ENCODE measurements around the gene PRELID1.
A peak's percentile ranks its signal among the peaks of the same experiment; 100 is the strongest.
"Not testable (repeated sequence)": the region's sequence is repeated elsewhere in the genome, so short reads cannot be mapped to it uniquely, and the experiment has no call there.

PRELID1 gene

DNA sequence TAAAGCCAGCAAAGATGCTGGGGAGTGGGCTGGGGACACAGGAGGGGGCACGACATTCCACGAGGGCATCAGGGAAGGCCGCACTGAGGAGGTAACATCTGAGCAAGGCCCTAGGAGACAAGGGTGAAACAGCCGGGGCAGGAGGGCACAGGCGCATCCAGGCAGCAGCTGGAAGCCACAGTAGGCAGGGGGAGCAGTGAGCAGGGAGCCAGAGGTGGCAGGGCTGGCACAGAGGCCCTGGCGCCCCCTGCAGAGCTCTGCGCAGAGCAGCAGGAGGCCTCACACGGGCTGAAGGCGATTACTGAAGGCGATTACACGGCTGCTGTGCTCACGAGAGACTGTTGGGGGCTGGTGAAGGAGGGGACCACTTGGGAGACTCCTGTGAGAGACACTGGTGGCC is 32.5 kb downstream of the PRELID1 start:
- Mint-ChIP-seq H3K27ac (ENCODE audit: low read depth) (peak overlapping the region; percentile 65), H3K4me1 (peaks cover 34% of the 10 kb centered on the region), H3K4me3 (peak overlapping the region; percentile 6), H3K36me3 (ENCODE audit: insufficient read depth) (peaks cover 36% of the 10 kb centered on the region), H3K27me3 (no peaks in the 10 kb centered on the region), H3K9me3 (no peaks in the 10 kb centered on the region)
- ATAC-seq (replicated peaks; ENCODE audit: extremely low read depth, poor library complexity, severe bottlenecking) (no peak), DNase-seq (ENCODE audit: low spot score in 2 of 2) (no peak)

DNA sequence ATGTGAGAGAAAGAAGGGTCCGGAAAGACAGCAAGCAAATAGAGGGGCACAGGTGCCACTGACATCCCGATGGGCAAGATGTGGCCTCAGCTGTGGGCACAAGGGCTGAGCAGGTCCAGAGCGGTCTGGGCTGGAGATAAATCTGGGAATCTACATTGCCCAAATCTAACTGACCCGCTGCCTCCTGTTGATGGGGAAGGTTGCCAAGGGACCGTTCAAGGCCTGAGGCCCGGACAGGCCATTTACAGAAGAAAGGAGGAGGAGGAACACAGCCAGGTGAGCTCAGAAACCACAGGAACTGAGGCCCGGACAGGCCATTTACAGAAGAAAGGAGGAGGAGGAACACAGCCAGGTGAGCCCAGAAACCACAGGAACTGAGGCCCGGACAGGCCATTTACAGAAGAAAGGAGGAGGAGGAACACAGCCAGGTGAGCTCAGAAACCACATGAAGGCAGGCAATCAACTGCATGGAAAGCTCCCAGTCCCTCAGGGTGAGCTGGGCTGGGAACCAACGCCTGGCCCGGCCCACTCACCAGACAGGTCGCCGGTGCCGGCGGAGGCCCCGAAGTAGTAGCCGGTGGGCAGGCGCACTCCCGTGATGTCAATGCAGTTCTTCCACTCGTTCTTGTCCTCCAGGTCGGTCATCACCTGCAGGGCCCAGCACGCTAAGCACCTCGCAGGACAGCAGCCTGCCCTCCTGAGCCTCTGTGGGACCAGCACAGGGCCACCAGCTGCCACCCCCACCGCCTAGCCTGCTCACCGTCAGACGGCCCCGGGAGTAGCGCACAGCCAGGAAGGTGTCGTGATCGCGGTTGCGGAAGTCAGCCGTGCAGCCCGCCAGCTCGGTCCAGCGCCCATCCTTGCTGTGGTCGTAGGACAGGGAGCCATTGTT is 33.2 kb downstream of the PRELID1 start:
- peak overlapping the region; percentile 65 for H3K27ac Mint-ChIP-seq (ENCODE audit: low read depth)
- no peaks in the 10 kb centered on the region for H3K9me3 Mint-ChIP-seq
- H3K36me3 Mint-ChIP-seq (ENCODE audit: insufficient read depth): peaks cover 37% of the 10 kb centered on the region

DNA sequence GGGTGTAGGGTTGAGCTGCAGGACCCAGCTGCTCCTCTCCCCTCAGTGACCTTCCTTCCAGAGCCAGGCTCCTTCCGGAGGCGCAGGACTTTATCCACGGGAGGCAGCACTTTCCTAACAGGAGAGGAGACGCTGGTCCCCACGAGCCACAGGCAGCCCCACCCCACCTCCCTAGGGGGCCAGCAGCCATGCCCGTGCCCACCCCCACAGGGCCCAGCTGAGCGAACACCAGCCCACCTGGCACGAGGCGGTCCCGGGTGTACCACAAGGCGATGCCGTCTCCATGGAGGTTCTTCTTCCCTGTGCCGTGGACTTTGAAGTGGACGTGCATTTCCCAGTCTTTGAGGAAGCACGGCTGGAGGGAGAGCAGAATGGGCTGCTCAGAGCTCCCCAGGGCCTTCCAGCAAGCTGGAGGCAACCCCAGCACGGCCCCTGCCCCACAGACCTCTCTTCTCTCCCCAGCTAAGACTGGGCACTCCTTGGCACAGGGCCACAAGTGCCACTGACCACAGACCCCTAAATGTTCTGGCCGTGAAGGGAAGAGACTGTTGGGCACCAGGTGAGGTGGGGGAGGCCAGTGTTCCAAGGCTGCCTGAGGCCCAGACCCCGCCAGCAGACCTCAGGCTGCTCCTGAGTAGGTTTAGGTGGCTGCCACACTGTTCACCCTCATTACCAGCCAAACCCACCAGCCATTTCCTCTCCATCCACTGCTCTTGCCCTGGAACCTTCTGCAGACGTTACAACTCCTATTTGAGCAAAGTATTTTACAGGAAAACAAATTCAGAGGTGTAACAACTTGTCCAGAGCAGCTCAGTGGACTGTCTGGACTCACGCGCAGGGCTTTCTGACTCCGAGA is 34.9 kb downstream of the PRELID1 start:
- H3K9me3 Mint-ChIP-seq: no peaks in the 10 kb centered on the region
- H3K4me1 Mint-ChIP-seq: peaks cover 41% of the 10 kb centered on the region
- H3K27me3 Mint-ChIP-seq: no peaks in the 10 kb centered on the region
- peaks cover 39% of the 10 kb centered on the region for H3K36me3 Mint-ChIP-seq (ENCODE audit: insufficient read depth)
- peak overlapping the region; percentile 18 for H3K4me3 Mint-ChIP-seq
- no peak for ATAC-seq (replicated peaks; ENCODE audit: extremely low read depth, poor library complexity, severe bottlenecking)
- H3K27ac Mint-ChIP-seq (ENCODE audit: low read depth): peak overlapping the region; percentile 69
- DNase-seq (ENCODE audit: low spot score in 2 of 2): no peak

More for the DNA sequence above, 33.2 kb downstream of the PRELID1 start:
- no peak for ATAC-seq (replicated peaks; ENCODE audit: extremely low read depth, poor library complexity, severe bottlenecking)
- Mint-ChIP-seq H3K27me3 (no peaks in the 10 kb centered on the region), H3K4me3 (peak overlapping the region; percentile 6), H3K4me1 (peaks cover 37% of the 10 kb centered on the region)
- no peak for DNase-seq (ENCODE audit: low spot score in 2 of 2)

DNA sequence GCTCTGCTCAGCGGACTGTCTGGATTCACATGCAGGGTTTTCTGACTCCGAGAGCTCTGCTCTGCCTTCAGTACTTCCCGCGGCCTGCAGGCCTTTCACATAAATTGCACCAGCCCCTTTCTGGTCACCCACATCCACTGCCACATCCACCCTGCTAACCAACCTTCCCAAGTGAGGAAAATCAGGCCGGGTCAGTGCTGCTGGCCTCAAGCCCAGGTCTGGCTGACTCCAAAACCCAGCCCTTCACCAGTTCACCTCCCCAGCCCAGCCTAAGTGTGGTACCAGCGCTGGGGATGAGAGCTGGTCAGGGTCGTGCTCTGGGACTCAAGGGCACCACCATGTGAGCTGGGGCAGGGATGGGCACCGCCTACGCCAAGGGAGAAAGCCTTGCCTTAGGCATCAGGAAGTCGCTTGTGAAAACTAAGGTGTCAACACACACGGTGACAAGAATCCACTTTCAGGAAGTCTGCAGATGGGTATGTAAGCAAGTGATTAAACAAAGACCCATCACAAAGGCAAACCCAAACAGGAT is 35.6 kb downstream of the PRELID1 start:
- Mint-ChIP-seq H3K27ac (ENCODE audit: low read depth) (peak overlapping the region; percentile 69), H3K36me3 (ENCODE audit: insufficient read depth) (peaks cover 39% of the 10 kb centered on the region), H3K27me3 (no peaks in the 10 kb centered on the region), H3K4me1 (peaks cover 40% of the 10 kb centered on the region), H3K9me3 (no peaks in the 10 kb centered on the region), H3K4me3 (peak overlapping the region; percentile 18)
- ATAC-seq (replicated peaks; ENCODE audit: extremely low read depth, poor library complexity, severe bottlenecking): peak; percentile 46
- DNase-seq (ENCODE audit: low spot score in 2 of 2): no peak

DNA sequence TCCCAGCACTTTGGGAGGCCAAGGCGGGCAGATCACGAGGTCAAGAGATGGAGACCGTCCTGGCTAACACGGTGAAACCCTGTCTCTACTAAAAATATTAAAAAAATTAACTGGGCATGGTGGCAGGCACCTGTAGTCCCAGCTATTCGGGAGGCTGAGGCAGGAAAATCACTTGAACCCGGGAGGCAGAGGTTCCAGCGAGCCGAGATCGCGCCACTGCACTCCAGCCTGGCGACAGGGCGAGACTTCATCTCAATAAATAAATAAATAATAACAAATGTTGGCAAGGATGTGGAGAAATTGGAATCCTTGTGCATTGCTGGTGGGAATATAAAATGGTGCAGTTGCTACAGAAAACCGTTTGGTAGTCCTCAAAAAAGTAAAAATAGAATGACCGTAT is 39.4 kb downstream of the PRELID1 start:
- ATAC-seq (replicated peaks; ENCODE audit: extremely low read depth, poor library complexity, severe bottlenecking); H3K27me3 Mint-ChIP-seq; H3K27ac Mint-ChIP-seq (ENCODE audit: low read depth); H3K4me3 Mint-ChIP-seq; DNase-seq (ENCODE audit: low spot score in 2 of 2); H3K9me3 Mint-ChIP-seq: not testable (repeated sequence)
- Mint-ChIP-seq H3K36me3 (ENCODE audit: insufficient read depth) (peaks cover 28% of the 10 kb centered on the region), H3K4me1 (peaks cover 40% of the 10 kb centered on the region)

DNA sequence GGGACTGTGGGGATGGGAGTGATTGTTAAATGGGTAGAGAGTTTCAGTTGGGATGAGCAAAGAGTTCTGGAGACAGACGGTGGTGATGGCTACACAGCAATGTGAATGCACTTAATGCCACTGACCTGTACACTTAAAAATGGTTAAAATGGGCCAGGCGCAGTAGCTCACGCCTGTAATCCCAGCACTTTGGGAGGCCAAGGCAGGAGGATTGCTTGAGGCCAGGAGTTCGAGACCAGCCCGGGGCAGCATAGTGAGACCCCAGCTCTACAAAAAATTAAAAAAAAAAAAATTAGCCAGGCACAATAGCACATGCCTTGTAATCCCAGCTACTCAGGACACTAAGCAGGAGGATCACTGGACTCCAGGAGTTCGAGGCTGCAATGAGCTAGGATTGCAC is 40.2 kb downstream of the PRELID1 start:
- Mint-ChIP-seq H3K4me1 (peaks cover 38% of the 10 kb centered on the region), H3K4me3 (no peak overlapping the region), H3K27me3 (no peaks in the 10 kb centered on the region), H3K36me3 (ENCODE audit: insufficient read depth) (peaks cover 32% of the 10 kb centered on the region), H3K27ac (ENCODE audit: low read depth) (no peak overlapping the region), H3K9me3 (no peaks in the 10 kb centered on the region)
- ATAC-seq (replicated peaks; ENCODE audit: extremely low read depth, poor library complexity, severe bottlenecking) (no peak), DNase-seq (ENCODE audit: low spot score in 2 of 2) (no peak)

DNA sequence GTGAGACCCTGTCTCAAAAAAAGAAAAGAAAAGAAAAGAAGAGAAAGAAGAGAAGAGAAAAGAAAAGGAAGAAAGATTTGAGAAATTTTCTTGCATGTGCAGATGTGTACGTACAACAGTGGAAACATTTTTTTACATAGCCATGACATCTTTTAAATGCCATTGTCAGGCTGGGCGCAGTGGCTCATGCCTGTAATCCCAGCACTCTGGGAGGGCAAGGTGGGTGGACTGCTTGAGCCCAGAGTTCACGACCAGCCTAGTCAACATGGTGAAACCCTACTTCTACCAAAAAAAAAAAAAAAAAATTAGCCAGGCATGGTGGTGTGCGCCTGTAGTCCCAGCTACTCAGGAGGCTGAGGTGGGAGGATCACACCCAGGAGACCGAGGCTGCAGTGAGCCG is 41.3 kb downstream of the PRELID1 start:
- peaks cover 34% of the 10 kb centered on the region for H3K36me3 Mint-ChIP-seq (ENCODE audit: insufficient read depth)
- H3K27ac Mint-ChIP-seq (ENCODE audit: low read depth): no peak overlapping the region
- peaks cover 38% of the 10 kb centered on the region for H3K4me1 Mint-ChIP-seq
- no peak overlapping the region for H3K4me3 Mint-ChIP-seq
- ATAC-seq (replicated peaks; ENCODE audit: extremely low read depth, poor library complexity, severe bottlenecking): no peak
- no peaks in the 10 kb centered on the region for H3K9me3 Mint-ChIP-seq
- H3K27me3 Mint-ChIP-seq: no peaks in the 10 kb centered on the region
- no peak for DNase-seq (ENCODE audit: low spot score in 2 of 2)

DNA sequence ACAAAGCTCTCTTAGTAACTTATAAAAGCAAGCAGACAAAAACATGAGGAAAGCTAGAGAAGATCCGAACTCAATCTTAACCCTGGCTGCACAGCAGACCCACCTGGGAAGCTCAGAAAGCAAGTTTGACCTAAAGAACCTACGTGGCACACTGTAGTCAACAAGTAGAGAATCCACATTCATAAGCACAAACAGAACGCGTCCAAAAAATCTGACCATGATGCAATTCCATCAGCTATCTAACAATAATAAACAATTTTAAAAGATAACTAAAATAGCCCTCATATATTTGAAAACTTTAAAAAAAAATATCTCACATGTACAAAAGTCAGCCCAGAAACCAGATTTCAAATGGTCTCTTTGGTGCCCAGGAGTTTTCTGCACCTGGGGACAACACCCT is 43.2 kb downstream of the PRELID1 start:
- peaks cover 33% of the 10 kb centered on the region for H3K36me3 Mint-ChIP-seq (ENCODE audit: insufficient read depth)
- no peaks in the 10 kb centered on the region for H3K27me3 Mint-ChIP-seq
- ATAC-seq (replicated peaks; ENCODE audit: extremely low read depth, poor library complexity, severe bottlenecking) (no peak), DNase-seq (ENCODE audit: low spot score in 2 of 2) (no peak)
- H3K9me3 Mint-ChIP-seq: no peaks in the 10 kb centered on the region
- no peak overlapping the region for H3K4me3 Mint-ChIP-seq
- no peak overlapping the region for H3K27ac Mint-ChIP-seq (ENCODE audit: low read depth)
- H3K4me1 Mint-ChIP-seq: peaks cover 35% of the 10 kb centered on the region

DNA sequence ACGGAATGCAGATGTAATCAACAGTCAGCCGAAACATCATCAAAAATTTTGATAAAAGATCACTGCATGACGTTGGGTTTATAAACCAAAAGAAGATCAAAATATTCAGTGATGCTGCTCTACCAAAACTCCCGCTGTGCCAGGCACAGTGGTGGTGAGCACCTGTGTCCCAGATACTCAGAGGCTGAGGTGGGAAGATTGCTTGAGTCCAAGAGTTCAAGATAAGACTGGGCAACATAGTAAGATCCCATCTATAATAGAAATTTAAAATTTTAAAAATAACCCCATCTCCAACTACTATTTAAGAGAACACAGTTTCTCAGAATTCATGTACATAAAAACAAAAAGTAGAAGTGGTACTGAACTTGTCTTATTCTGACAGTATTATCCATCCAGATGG is 44.1 kb downstream of the PRELID1 start:
- Mint-ChIP-seq H3K27ac (ENCODE audit: low read depth) (no peak overlapping the region), H3K27me3 (no peaks in the 10 kb centered on the region), H3K4me3 (no peak overlapping the region), H3K4me1 (peaks cover 35% of the 10 kb centered on the region), H3K9me3 (no peaks in the 10 kb centered on the region), H3K36me3 (ENCODE audit: insufficient read depth) (peaks cover 31% of the 10 kb centered on the region)
- no peak for DNase-seq (ENCODE audit: low spot score in 2 of 2)
- ATAC-seq (replicated peaks; ENCODE audit: extremely low read depth, poor library complexity, severe bottlenecking): no peak

DNA sequence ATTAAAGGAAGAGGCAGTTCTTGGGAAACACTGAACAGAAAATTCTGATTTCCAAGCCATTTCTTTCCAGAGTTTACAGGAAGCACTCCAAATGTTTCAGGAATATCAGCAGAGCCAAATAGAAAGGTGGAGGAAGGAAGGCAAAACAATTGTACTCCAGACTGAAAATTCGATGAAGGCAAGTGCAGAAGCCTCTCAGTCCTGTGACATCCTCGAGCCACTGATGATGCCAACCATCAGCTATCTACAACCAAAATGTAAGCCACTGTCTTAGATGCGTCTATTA is 45.7 kb downstream of the PRELID1 start:
- peaks cover 25% of the 10 kb centered on the region for H3K36me3 Mint-ChIP-seq (ENCODE audit: insufficient read depth)
- no peak for ATAC-seq (replicated peaks; ENCODE audit: extremely low read depth, poor library complexity, severe bottlenecking)
- H3K4me1 Mint-ChIP-seq: peaks cover 31% of the 10 kb centered on the region
- no peaks in the 10 kb centered on the region for H3K27me3 Mint-ChIP-seq
- no peak for DNase-seq (ENCODE audit: low spot score in 2 of 2)
- H3K4me3 Mint-ChIP-seq: peak overlapping the region; percentile 88
- peak overlapping the region; percentile 39 for H3K27ac Mint-ChIP-seq (ENCODE audit: low read depth)
- H3K9me3 Mint-ChIP-seq: no peaks in the 10 kb centered on the region

DNA sequence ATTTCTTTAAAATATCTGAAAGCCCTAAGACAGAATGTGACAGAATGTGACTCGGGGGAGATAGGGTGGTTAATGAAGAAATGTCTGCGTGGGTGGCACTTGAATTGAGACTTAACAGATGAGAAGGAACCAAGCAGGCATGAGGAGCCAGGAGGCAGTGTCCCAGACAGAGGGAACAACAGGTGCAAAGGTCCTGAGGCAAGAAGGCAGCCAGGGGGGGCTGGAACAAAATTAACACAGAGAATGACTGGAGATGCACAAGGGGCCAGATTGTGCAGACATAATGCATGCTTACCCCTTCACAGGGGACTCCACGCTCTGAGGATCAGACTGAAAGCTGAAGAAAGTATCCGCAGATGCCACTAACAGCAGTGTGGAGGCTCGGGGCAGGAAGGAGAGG is 46.2 kb downstream of the PRELID1 start:
- ATAC-seq (replicated peaks; ENCODE audit: extremely low read depth, poor library complexity, severe bottlenecking) (no peak), DNase-seq (ENCODE audit: low spot score in 2 of 2) (no peak)
- peak overlapping the region; percentile 39 for H3K27ac Mint-ChIP-seq (ENCODE audit: low read depth)
- H3K27me3 Mint-ChIP-seq: no peaks in the 10 kb centered on the region
- H3K4me1 Mint-ChIP-seq: peaks cover 35% of the 10 kb centered on the region
- H3K36me3 Mint-ChIP-seq (ENCODE audit: insufficient read depth): peaks cover 27% of the 10 kb centered on the region
- no peaks in the 10 kb centered on the region for H3K9me3 Mint-ChIP-seq
- H3K4me3 Mint-ChIP-seq: peak overlapping the region; percentile 88

DNA sequence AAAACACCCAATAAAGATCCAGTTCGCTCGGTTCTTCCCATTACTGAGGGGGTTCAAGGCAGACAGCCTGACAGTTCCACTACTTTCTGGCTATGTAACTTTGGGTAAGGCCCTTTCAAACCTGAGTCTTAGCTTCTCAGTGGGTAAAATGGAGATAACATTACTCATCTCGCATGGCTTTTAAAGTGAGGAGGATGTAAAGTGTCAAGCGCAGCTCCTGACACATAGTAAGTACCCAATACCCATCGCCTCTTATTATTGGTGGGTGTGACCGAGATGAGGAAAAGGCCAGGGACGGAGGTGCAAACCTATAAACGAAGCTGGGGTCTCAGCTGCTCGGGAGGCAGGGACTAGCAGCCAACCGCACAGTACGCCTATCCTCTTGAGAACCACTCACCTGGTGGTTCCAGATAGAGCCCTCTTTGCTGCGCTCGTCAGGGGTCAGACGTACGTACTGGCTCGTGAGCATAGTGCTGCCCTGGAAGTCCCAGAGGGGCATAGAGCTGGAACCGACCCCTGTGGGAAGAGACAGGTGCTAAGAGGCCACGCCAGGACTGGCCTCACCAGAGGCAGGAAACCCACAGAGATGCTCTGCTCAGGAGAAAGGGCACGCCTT is 47.3 kb downstream of the PRELID1 start:
- Mint-ChIP-seq H3K27me3 (no peaks in the 10 kb centered on the region), H3K27ac (ENCODE audit: low read depth) (peak overlapping the region; percentile 96), H3K36me3 (ENCODE audit: insufficient read depth) (peaks cover 22% of the 10 kb centered on the region), H3K4me3 (peak overlapping the region; percentile 88), H3K4me1 (peaks cover 47% of the 10 kb centered on the region), H3K9me3 (no peaks in the 10 kb centered on the region)
- ATAC-seq (replicated peaks; ENCODE audit: extremely low read depth, poor library complexity, severe bottlenecking) (no peak), DNase-seq (ENCODE audit: low spot score in 2 of 2) (no peak)

Measured in central memory CD8-positive, alpha-beta T cell (primary cell).